HG03575 (cell line): ENCODE results near the gene NUFIP1.
"Not testable (repeated sequence)": the region's sequence is repeated elsewhere in the genome, so short reads cannot be mapped to it uniquely, and the experiment has no call there.

Experiments used
- ATAC-seq: cut with Tn5 transposase; IDR thresholded peaks from one replicate; pipeline ENCODE4 v1.9.1; 2021; ENCODE audit not compliant: unreplicated experiment, insufficient number of reproducible peaks, low FRiP score; ENCODE audit errors: extremely low read depth

NUFIP1 gene

GRCh38 chr13:44989071-44989889 is at the start of gene NUFIP1, which contains the start of gene GPALPP1:
Gene NUFIP1, minus strand, starts transcription at chr13:44989471. Its CDS starts 35 bp downstream, at chr13:44989436.
Gene GPALPP1, plus strand, starts transcription at chr13:44989538. Its CDS starts 117 bp downstream, at chr13:44989655.
- ATAC-seq: peak; percentile 74

- ATAC-seq: no peak
These were observed 46.9 kb upstream of the NUFIP1 start for GRCh38 chr13:45036206-45036605.

GRCh38 chr13:45034342-45034741 is 45.1 kb upstream of the NUFIP1 start:
- no peak for ATAC-seq

- ATAC-seq: no peak
These were observed 35.6 kb upstream of the NUFIP1 start for GRCh38 chr13:45024847-45025246.

- ATAC-seq: no peak
These were observed 32.0 kb upstream of the NUFIP1 start for GRCh38 chr13:45021250-45021649.

GRCh38 chr13:45019981-45020380 is 30.7 kb upstream of the NUFIP1 start:
- ATAC-seq: not testable (repeated sequence)

GRCh38 chr13:45016792-45017425 is 27.6 kb upstream of the NUFIP1 start:
- no peak for ATAC-seq

GRCh38 chr13:45015300-45015699 is 26.0 kb upstream of the NUFIP1 start:
- ATAC-seq: no peak

- ATAC-seq: no peak
These were observed 21.9 kb upstream of the NUFIP1 start for GRCh38 chr13:45011198-45011597.

GRCh38 chr13:45007823-45008222 is 18.6 kb upstream of the NUFIP1 start:
- ATAC-seq: no peak

GRCh38 chr13:45007225-45007624 is 18.0 kb upstream of the NUFIP1 start:
- no peak for ATAC-seq

- ATAC-seq: no peak
These were observed 14.8 kb upstream of the NUFIP1 start for GRCh38 chr13:45004096-45004495.

- ATAC-seq: no peak
These were observed 14.1 kb upstream of the NUFIP1 start for GRCh38 chr13:45003417-45003816.

GRCh38 chr13:44989941-44990340 is 670 bp upstream of the NUFIP1 start:
- ATAC-seq: no peak

GRCh38 chr13:44978328-44978727 is 10.9 kb downstream of the NUFIP1 start:
- ATAC-seq: no peak

- ATAC-seq: no peak
These were observed 12.2 kb downstream of the NUFIP1 start for GRCh38 chr13:44976949-44977583.

GRCh38 chr13:44976196-44976595 is 13.1 kb downstream of the NUFIP1 start:
- ATAC-seq: no peak

- ATAC-seq: peak; percentile 38
These were observed 15.0 kb downstream of the NUFIP1 start for GRCh38 chr13:44974056-44974793.

GRCh38 chr13:44972956-44973581 is 16.2 kb downstream of the NUFIP1 start:
- ATAC-seq: no peak
